Measurements from ENCODE around the gene GAK. TPM values are rescaled to one million over a fixed set of nuclear protein-coding genes. Genes with fewer than 3 reads are reported as not detected.
A peak's percentile ranks its signal among the peaks of the same experiment; 100 is the strongest.

The GAK gene
- total RNA-seq, 2 donors from 2014 or later, result 197 to 265 TPM

DNA sequence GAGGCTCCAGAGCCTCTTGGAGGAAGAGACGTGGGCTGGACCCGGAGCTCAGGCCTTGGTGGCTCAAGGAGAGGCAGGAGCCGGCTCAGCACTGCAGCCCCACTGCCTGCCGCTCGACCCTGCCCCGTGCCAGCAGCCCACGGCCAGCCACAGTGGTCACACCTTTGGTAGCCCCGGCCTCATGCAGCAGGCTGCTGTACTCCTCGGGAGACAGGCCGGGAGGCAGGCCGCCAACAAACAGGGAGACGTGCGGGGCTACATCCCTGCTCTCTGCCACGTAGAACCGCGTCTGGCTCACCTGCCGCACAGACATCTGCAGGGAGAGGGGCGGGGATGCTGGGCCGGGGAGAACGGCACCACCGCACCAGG, 33.6 kb upstream of the GAK start:
- intact Hi-C loops (cut with DNase I, micrococcal nuclease), result no loop called here
- ATAC-seq (no peak), DNase-seq (no peak)

DNA sequence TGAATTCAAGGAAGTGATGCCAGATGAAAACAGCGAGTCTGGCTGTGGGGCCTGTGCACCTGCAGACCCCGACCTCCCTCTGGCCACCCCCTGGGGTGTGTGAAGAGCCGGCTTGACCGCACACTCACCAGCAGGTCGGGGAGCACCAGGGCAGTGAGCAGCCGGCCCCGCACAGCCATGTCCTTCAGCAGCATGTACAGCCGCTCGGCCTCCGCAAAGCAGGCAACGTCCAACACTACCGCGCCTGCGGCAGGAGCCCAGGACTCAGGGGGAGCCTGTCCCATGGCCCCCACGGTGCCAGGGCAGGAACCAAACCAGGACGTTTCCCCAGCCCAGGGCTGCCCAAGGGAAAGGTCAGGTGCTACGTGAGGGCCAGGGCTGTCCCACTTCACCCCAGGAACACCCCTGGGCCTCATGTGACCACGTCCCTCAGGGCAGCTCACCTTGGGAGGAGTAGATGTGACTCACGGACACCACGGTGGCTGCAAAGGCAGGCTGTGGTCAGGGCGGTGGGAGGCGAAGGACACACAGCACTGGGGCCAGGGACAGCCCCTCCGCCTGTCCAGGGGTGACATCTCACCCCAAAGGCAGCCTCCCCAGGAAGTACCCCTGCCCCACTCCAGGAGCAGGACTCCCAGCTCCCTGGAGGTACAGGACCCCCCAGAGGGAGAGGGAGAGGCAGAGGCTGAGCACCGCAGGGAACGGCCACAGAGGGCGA, 33.1 kb upstream of the GAK start:
- intact Hi-C loops (cut with DNase I, micrococcal nuclease), result no loop called here
- ATAC-seq (no peak), DNase-seq (no peak)

DNA sequence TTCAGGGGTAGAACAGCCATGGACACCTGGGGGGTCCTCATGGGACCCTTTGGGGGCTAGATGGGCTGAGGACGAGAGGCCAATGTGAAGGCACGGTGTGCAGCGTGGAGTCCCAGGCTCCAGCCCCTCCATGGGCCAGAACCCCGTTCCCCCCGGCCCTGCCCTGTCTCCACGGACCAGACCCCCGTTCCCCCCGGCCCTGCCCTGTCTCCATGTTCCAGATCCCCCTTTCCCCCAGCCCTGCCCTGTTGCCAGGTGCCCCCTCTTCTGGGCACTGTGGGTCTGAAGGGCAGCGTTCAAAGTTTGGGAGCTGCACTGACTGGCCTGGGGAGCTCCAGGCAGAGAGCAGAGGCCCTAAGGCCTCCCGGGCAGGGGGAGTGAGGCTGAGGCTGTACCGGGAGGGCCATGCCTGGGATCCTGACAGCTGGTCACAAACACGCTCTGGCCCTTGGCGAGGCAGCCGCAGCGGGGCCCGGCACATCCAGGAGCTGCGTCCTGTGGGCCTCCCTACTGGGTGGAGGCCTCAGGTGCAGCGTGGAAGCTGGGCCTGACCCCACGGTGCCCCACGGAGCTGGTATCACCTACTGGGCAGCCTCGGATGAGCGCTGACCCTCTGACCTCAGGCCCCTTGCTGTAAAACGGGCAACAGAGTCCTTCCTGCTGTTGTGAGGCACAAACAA, 32.4 kb upstream of the GAK start:
- ATAC-seq (no peak), DNase-seq (no peak)
- intact Hi-C loops (cut with DNase I, micrococcal nuclease), result no loop called here

DNA sequence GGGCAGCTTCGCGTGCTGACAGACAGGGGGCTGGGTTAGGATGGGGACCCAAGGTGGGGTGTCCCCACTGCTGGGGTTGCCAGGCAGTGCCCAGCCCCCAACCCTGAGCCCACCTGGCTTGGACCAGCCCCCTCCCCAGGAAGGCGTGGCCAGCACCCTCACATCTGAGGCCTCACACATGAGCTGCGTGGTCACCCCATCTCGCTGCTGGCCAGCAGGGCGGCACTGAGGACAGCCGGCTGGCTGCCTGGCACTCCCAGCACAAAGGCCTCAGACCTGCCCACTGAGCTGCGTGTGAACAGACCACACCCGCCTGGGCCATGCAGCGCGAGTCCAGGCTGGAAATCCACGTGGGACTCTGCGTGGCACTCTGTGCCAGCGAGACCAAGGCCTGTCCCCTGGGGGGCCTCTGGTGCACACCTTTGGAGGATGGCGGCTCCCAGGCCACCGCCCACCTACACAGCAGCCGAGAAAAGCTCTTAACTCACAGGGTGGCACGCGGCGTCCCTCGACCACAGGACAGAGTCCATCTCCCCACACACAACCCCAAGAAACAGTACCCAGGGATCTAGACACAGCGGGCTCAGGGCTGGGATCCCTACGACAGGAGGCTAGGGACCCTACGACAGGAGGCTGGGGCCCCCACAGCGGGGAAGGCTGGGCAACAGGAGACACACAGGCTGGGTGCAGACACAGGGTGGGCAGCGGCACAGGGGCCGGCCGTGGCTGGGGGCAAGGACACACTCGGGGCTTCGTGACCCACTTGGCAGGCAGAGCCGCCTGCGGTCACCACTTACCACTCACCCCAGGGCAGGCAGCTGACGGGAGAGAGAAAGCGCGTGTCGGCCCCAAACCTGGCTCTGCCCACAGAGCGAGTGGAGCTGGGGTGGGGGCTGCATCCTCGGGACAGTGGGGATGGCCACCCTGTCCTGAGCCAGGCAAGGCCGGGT, 31.4 kb upstream of the GAK start:
- intact Hi-C loops (cut with DNase I, micrococcal nuclease), result no loop called here
- DNase-seq, result peak; percentile 52 to 64
- ATAC-seq, result peak; percentile 70

DNA sequence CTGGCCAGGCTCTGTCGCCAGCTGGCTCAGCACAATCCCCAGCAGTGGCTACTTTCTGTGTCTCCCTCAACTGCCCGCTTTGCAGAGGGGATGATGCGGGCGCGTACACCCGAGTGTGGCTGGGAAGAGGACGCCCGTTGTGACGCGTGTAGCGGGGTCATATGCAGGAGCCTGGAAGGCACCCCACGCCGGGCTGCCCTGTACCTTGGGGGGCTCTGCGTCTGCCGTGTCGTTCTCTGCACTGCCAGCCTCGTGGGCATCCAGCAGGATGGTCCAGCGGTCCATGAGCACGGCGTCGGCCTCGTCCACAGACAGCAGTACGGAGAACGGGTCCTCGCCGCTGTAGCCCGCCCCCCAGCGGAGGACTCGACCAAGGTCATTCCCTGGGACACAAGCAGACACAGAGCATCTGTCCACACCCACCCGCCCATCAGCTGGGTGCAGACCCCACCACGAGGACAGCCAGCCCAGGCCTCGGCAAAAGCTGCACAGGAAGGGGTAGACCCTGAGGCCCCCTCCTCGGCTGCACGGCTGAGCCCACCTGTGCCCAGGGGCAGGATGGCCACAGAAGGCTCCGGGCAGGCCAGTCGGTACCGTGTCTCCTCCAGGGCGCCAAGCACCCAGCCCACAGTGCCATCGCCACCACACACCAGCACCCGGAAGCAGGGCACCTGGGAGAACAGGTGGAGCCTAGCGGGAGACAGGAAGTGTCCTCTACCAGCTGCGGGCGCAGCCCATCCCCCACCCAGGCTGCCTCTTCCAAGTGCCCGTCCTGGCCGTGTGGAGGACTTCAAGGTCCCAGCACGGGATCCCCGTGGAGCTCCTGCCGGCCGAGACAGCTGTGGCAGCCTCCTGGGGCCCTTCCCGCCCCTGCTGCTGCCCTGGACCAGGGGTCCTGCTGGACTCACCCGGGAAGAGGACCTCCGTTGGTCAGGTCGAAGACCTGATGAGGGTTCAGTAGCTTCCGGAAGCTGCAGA, 30.4 kb upstream of the GAK start:
- peak; percentile 75 to 87 for DNase-seq
- intact Hi-C loops (cut with DNase I, micrococcal nuclease), result no loop called here

DNA sequence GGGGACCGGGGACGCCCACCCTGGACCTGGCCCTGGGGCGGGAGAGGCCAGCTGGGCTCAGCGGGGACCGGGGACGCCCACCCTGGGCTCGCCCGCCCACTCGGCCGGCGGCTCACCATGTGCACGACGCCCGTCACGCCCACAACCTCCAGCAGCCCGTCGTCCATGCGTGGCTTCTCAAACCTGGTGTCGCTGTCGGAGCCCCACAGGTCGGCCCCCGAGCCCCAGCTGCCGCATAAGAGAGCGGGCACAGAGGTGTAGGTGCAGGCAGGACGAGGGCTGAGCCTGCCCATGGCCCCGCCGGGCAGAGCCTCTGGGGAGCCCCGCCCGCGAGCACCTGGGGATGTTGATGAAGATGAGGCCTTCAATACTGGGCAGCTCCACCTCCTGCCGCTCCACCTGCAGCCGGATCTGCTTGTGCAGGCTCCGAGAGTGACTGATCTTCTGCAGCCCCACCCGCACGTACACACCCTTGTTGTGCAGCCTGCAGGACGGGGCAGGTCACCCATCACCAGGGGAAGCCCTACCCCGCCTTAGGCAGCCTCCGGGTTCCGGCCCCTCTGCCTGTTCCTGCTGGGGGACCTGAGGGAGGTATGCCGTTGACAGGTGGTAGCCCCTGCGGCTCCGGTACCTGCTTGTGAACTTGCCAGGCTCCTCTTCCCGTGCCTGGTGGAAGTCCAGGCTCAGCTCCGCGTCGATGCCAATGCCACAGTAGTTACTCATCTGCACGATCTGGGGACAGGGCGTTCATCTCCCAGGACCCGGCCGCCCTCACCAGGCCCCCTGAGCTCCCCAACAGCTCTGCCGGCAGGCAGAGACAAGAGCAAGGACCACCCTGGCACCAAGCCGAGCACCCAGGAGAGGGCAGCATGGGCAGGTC, 29.5 kb upstream of the GAK start:
- DNase-seq (peak; percentile 64 to 77), ATAC-seq (peak; percentile 70)
- intact Hi-C loops (cut with DNase I, micrococcal nuclease), result no loop called here

More for the DNA sequence above, 30.4 kb upstream of the GAK start:
- ATAC-seq, result peak; percentile 80

DNA sequence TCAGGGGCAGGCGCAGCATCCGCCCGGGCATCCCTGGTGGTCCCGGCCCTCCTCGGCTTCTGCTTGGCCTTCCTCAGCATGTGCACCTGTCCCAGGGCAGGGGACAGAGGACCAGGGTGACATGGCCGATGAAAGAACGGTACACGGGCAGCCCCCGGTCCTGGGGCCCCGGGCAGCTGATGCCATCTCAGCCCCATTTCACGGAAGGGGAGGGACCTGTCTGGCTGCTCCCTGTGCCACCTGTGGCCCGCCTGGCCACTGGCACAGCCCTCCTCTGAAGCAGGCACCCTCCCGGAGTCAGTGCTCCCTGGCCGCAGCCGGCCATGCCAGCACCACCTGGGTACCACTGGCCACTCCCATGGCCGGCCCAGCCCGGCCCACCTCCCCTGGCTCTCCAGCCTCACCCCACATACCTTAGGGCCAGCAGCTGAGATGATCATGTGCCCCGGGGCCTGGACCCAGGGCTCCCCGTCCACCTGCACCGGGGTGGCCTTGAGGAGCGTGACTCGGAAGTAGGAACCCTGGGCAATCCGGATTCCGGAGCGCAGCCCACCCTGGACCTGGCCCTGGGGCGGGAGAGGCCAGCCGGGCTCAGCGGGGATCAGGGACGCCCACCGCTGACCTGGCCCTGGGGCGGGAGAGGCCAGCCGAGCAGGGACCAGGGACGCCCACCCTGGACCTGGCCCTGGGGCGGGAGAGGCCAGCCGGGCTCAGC, 28.7 kb upstream of the GAK start:
- intact Hi-C loops (cut with DNase I, micrococcal nuclease), result no loop called here
- DNase-seq, result no peak
- no peak for ATAC-seq

DNA sequence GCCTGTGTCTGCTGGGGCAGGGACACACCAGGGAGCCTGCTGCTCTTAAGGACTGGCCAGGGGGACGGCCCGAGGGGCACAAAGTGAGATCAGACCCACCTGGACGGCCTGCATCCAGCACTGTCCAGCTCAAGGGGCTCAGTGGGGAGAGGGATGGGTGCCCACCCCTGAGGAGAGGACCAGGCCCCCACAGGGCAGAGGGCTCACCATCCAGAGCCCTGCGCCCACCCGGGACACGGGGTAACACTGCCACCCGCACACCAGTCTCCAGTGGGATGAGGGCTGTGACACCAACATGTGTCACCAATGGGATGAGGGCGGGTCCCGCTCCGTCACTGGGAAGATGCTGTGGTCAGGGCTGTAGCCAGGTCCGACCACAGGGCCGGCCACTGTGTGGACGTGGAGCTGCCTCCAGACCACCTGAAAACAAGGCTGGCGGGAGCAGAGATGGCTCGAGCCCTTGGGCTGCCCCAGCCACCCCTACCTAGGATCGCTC, 28.1 kb upstream of the GAK start:
- DNase-seq, result no peak
- intact Hi-C loops (cut with DNase I, micrococcal nuclease), result no loop called here
- no peak for ATAC-seq

DNA sequence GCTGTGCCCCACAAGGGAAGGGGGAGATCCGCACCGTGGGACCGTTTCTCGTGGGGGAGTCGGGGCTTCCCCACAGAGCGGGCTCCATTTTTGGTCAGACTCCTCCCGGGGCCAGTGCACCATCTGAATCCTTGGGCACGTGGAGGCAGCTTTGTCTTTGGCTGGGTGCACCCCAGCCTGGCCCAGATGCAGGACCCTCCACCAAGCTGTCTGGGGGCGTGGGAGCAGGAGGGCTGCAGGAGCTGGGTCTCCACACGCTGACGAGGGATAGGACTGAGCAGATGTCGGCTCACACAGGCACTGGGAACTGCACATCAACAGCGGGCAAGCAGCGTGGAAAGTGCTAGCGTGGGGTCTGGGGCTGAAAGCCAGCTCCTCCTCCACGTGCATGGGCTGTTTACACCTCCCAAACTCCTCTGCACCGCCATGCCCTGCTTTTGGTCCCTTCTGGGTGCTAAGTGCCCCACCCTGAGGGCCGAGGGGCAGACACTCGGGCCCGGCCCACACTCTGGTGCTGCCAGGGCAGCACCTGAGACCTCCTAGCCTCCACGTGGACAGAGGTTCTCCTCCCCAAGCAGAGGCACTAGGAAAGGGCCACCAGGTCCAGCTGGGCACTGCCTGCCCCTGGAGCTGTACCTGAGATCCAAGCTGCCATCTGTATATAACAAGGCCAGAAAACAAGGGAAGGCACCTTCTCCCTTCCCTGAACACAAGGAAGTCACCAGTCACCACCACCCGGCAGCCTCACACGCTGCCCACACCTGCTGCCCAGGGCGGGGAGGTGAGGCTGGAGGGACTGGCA, 27.4 kb upstream of the GAK start:
- DNase-seq, result no peak
- no peak for ATAC-seq
- intact Hi-C loops (cut with DNase I, micrococcal nuclease), result no loop called here

DNA sequence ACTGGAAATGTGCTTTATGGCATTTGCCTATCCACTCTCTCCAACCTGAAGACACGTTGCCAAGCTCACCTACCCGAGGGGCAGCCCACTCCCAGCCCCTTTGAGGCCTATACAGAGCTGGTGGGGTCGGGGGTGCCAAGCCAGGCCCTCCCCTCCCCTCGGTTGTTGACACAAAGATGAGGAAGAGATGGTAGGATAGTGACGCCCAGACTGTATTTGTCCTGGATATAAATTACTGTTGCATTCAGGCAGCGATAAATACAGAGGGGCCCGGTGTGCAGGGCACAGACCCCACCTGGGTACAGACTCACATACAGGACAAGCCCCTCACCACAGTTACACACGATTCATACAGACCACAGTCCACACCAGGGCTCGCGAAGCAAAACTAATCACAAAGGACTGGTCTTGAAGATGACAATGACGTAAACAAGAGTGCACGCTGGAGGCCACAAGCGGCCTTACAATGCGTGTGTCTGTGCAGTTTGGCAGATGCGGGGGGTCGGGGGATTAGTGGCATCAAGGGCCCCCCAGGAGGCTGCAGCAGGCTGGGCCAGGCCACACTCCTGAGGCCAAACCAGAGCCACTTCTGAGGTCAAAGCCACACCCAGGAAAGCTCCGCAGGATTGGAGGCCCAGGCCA, 26.7 kb upstream of the GAK start:
- intact Hi-C loops (cut with DNase I, micrococcal nuclease), result no loop called here
- ATAC-seq, result no peak
- DNase-seq, result no peak

DNA sequence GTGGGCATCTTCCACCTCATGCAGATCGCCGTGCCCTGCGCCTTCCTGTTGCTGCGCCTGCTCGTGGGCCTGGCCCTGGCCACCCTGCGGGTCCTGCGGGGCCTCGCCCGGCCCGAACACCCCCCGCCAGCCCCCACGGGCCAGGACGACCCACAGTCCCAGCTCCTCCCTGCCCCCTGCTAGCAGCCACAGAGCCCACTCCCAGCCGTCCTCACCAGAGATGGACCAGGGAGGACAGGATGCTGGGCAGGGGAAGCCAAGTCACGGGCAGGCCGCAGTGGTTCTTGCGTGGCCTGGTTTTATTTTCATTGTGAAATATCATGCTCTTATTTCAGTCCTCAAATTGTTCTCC, 26.2 kb upstream of the GAK start:
- no peak for ATAC-seq
- intact Hi-C loops (cut with DNase I, micrococcal nuclease), result no loop called here
- DNase-seq, result no peak

DNA sequence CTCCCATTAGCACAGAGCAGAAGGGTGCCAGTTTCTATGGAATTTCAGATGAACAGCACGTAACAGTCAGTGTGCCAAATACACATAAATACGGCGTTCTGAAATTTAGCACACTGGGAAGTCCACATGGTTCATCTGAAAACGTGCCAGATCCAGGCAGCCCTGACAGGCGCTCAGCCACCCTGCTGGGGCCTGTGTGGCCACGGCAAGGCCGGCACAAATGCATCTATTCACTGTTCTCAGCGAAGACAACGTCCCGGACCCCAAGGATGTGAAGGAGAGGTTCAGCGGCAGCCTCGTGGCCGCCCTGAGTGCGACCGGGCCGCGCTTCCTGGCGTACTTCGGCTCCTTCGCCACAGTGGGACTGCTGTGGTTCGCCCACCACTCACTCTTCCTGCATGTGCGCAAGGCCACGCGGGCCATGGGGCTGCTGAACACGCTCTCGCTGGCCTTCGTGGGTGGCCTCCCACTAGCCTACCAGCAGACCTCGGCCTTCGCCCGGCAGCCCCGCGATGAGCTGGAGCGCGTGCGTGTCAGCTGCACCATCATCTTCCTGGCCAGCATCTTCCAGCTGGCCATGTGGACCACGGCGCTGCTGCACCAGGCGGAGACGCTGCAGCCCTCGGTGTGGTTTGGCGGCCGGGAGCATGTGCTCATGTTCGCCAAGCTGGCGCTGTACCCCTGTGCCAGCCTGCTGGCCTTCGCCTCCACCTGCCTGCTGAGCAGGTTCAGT, 25.6 kb upstream of the GAK start:
- DNase-seq (no peak), ATAC-seq (no peak)
- intact Hi-C loops (cut with DNase I, micrococcal nuclease), result no loop called here

DNA sequence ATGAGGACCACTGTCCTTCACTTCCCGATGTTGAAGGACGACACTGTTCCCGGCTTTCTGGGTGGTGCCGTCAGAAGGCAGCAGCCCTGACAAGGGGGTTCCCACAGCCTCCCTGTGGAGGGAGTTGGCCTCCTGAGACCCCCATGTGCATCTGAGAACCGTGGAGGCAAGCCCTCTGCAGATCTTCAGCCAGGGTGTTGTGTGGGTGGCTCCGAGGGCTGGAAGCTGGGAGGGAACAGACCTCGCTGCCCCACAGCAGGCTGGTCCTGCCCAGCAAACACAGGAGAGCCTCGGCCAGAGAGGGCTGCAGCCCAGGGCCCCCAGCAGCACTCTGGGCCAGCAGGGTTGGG, 25.1 kb upstream of the GAK start:
- DNase-seq (no peak), ATAC-seq (no peak)
- intact Hi-C loops (cut with DNase I, micrococcal nuclease), result no loop called here

DNA sequence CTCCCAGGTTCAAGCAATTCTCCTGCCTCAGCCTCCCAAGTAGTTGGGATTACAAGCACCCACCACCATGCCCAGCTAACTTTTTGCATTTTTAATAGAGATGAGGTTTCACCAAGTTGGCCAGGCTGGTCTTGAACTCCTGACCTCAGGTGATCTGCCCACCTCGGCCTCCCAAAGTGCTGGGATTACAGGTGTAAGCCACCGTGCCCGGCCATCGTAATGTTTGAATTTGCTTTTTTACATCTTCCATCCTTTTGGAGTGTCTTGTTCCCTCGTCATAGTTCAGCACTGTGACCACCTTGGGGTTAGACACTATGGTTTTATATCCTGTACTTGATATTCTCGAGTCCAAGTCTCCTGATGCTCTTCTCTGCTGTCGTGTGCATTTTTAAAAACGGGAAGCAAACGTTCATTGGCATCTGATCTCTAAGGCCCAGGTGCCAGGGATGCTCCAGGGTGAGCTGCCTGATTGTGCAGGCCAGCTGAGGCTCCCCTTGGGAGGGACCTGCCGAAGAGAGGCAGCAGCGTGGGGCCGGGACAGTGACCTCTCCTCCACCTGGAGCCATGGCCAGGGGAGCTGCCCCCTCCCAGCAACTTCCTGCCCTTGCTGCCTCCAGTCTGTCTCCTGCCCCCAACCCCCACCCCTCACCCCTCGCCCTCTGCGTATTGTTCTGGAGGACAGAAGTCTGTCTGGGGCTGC, 24.6 kb upstream of the GAK start:
- intact Hi-C loops (cut with DNase I, micrococcal nuclease), result no loop called here
- ATAC-seq, result no peak
- DNase-seq, result no peak

DNA sequence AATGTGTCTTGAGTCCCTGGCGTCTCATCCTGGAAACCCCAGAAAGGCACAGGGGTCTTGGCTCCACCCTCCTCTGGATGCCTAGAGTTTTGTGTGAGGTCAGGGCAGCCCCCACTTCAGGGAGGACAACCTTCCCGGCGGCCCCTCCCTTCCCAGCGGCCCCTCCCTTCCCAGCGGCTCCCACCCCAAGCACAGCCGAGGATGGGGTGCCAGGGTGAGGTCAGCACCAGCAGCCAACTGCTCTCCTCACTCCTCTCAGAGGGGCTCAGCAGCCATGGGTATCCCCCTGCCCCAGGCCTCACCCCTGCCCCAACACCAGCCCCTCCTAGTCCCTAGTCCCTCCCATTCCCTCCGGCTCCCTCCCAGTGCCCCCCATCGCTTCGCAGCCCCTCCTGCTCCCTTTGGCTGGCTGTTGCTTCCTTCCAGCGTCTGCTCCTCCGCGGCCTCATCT, 23.8 kb upstream of the GAK start:
- ATAC-seq, result no peak
- DNase-seq, result no peak
- intact Hi-C loops (cut with DNase I, micrococcal nuclease), result no loop called here

Measured in left colon (tissue), 2 donors.